ENCODE results near the gene SDCCAG8. TPM values are rescaled to one million over a fixed set of nuclear protein-coding genes. Genes with fewer than 3 reads are reported as not detected.

The SDCCAG8 gene
- total RNA-seq, 2 experiments from 2014 or later, result 18.3 to 21.2 TPM

GRCh38 chr1:243459059-243459458 lies 203.2 kb downstream of the SDCCAG8 start:
- H3K27me3 ChIP-seq (ENCODE audit: control insufficient read depth in 1 of 2, insufficient read depth in 2 of 2, low read length in 2 of 2), result no peaks in the 10 kb centered on the region
- POLR2A ChIA-PET, result no interaction called here
- intact Hi-C loops (cut with DNase I, micrococcal nuclease), result no loop called here
- CTCF ChIA-PET, result interaction anchor here (0.5 kb wide), 1 partner anchor 27 kb away, joined by 4 read pairs; no protein-coding TSS in a partner anchor
- Mint-ChIP-seq H3K4me3 (no peak overlapping the region), H3K27me3 (no peaks in the 10 kb centered on the region), H3K4me1 (ENCODE audit: low read depth) (no peaks in the 10 kb centered on the region), H3K27ac (no peak overlapping the region), H3K9me3 (no peaks in the 10 kb centered on the region), H3K36me3 (ENCODE audit: low read depth) (peaks cover 40% of the 10 kb centered on the region)
- no peak for DNase-seq
- no peak overlapping the region for H3K4me3 ChIP-seq (ENCODE audit: low read length)
- ATAC-seq (ENCODE audit: poor library complexity), result no peak
- no peaks in the 10 kb centered on the region for H3K9me3 ChIP-seq (ENCODE audit: control insufficient read depth in 1 of 2, insufficient read depth in 1 of 2, low read length in 2 of 2)
- H3K36me3 ChIP-seq (ENCODE audit: insufficient read depth, low read length), result no peaks in the 10 kb centered on the region
- H3K4me1 ChIP-seq (ENCODE audit: insufficient read depth, low read length), result no peaks in the 10 kb centered on the region
- no peak for TF ChIP-seq CTCF (IDR thresholded peaks at IDR 0.05)
- H3K27ac ChIP-seq (ENCODE audit: low read depth in 1 of 2, low read length in 2 of 2), result no peak overlapping the region

GRCh38 chr1:243461700-243462099 lies 205.9 kb downstream of the SDCCAG8 start:
- DNase-seq (no peak), ATAC-seq (ENCODE audit: poor library complexity) (no peak)
- peaks cover 29% of the 10 kb centered on the region for H3K36me3 Mint-ChIP-seq (ENCODE audit: low read depth)
- Histone ChIP-seq H3K36me3 (ENCODE audit: insufficient read depth, low read length) (no peaks in the 10 kb centered on the region), H3K4me1 (ENCODE audit: insufficient read depth, low read length) (no peaks in the 10 kb centered on the region), H3K9me3 (ENCODE audit: control insufficient read depth in 1 of 2, insufficient read depth in 1 of 2, low read length in 2 of 2) (no peaks in the 10 kb centered on the region), H3K27ac (ENCODE audit: low read depth in 1 of 2, low read length in 2 of 2) (no peak overlapping the region), H3K4me3 (ENCODE audit: low read length) (no peak overlapping the region), H3K27me3 (ENCODE audit: control insufficient read depth in 1 of 2, insufficient read depth in 2 of 2, low read length in 2 of 2) (no peaks in the 10 kb centered on the region)
- intact Hi-C loops (cut with DNase I, micrococcal nuclease), result no loop called here
- ChIA-PET CTCF (no interaction called here), POLR2A (no interaction called here)
- no peaks in the 10 kb centered on the region for H3K27me3 Mint-ChIP-seq
- no peaks in the 10 kb centered on the region for H3K9me3 Mint-ChIP-seq
- no peak overlapping the region for H3K27ac Mint-ChIP-seq
- H3K4me3 Mint-ChIP-seq, result no peak overlapping the region
- H3K4me1 Mint-ChIP-seq (ENCODE audit: low read depth), result no peaks in the 10 kb centered on the region
- no peak for TF ChIP-seq CTCF (IDR thresholded peaks at IDR 0.05)

- ChIA-PET CTCF (no interaction called here), POLR2A (interaction anchor here (0.7 kb wide), 1 partner anchor 63 kb away, joined by 3 read pairs; no protein-coding TSS in a partner anchor)
- intact Hi-C loops (cut with DNase I, micrococcal nuclease), result no loop called here
- no peaks in the 10 kb centered on the region for H3K4me1 ChIP-seq (ENCODE audit: insufficient read depth, low read length)
- no peaks in the 10 kb centered on the region for H3K9me3 Mint-ChIP-seq
- no peak for ATAC-seq (ENCODE audit: poor library complexity)
- H3K9me3 ChIP-seq (ENCODE audit: control insufficient read depth in 1 of 2, insufficient read depth in 1 of 2, low read length in 2 of 2), result no peaks in the 10 kb centered on the region
- peaks cover 27% of the 10 kb centered on the region for H3K36me3 Mint-ChIP-seq (ENCODE audit: low read depth)
- no peak overlapping the region for H3K27ac Mint-ChIP-seq
- H3K4me3 ChIP-seq (ENCODE audit: low read length), result no peak overlapping the region
- no peaks in the 10 kb centered on the region for H3K27me3 ChIP-seq (ENCODE audit: control insufficient read depth in 1 of 2, insufficient read depth in 2 of 2, low read length in 2 of 2)
- H3K27ac ChIP-seq (ENCODE audit: low read depth in 1 of 2, low read length in 2 of 2), result no peak overlapping the region
- no peaks in the 10 kb centered on the region for H3K4me1 Mint-ChIP-seq (ENCODE audit: low read depth)
- no peaks in the 10 kb centered on the region for H3K36me3 ChIP-seq (ENCODE audit: insufficient read depth, low read length)
- no peaks in the 10 kb centered on the region for H3K27me3 Mint-ChIP-seq
- DNase-seq, result no peak
- H3K4me3 Mint-ChIP-seq, result no peak overlapping the region
- TF ChIP-seq CTCF (IDR thresholded peaks at IDR 0.05), result no peak
Measured at GRCh38 chr1:243462929-243463697, 207.3 kb downstream of the SDCCAG8 start.

Data from CD4-positive, alpha-beta T cell (primary cell).